K562 (cell line): Measurements from ENCODE around the gene PSD2. TPM values are rescaled to one million over a fixed set of nuclear protein-coding genes. Genes with fewer than 3 reads are reported as not detected.

Experiments
- ATF4 ChIP-seq: fragments of 450-650 bp; formaldehyde crosslinking; IDR thresholded peaks from 2 replicates; pipeline ENCODE4 v1.4.0; 2022; ENCODE audit warnings: mild to moderate bottlenecking, moderate library complexity
- CAMTA2 ChIP-seq: fragments of 250-450 bp; sonication (Bioruptor Pico); conservative IDR thresholded peaks from 2 replicates; pipeline ENCODE4 v1.5.1; 2022
- CHD2 ChIP-seq: IDR thresholded peaks from 2 replicates; pipeline ENCODE4 v1.6.1; 2011; ENCODE audit warnings: low read depth, low read length
- COPS2 ChIP-seq: fragments of 450-650 bp; conservative IDR thresholded peaks from 2 replicates; pipeline ENCODE4 v1.6.1; 2016; ENCODE audit warnings: mild to moderate bottlenecking, moderate library complexity
- CREBBP ChIP-seq: IDR thresholded peaks from one replicate; pipeline ENCODE4 v1.6.1; 2012; ENCODE audit warnings: low read depth, mild to moderate bottlenecking, control low read depth, inconsistent platforms, low read length
- HMBOX1 ChIP-seq: sonication (generic); IDR thresholded peaks from 2 replicates; pipeline ENCODE4 v1.6.1; 2016
- HMG20A ChIP-seq: fragments of 450-650 bp; formaldehyde crosslinking; conservative IDR thresholded peaks from 2 replicates; pipeline ENCODE4 v1.4.0; 2020; ENCODE audit warnings: mild to moderate bottlenecking, mixed read lengths
- HMGN3 ChIP-seq: IDR thresholded peaks from 2 replicates; pipeline ENCODE4 v1.6.1; 2011; ENCODE audit warnings: borderline replicate concordance, low read depth, mild to moderate bottlenecking, mixed read lengths, low read length; ENCODE audit not compliant: insufficient read length; ENCODE audit errors: extremely low read depth
- KDM1A ChIP-seq, 2 experiments: fragments of 450-650 bp; IDR thresholded peaks; 2 replicates each; pipeline ENCODE4 v1.6.1; 2016; ENCODE audit warnings: mild to moderate bottlenecking in 2 of 2
- MAFF ChIP-seq: IDR thresholded peaks from 2 replicates; pipeline ENCODE4 v1.6.1; 2012; ENCODE audit warnings: low read length, improper control_type of control experiment
- NR2C2 ChIP-seq, 2 experiments: fragments of 200-800 bp in 1 of 2; sonication (Bioruptor generic) in 1 of 2; sonication (generic) in 1 of 2; formaldehyde crosslinking in 1 of 2; IDR thresholded peaks; 2 replicates each; pipeline versions ENCODE4 v1.6.1 to v1.8.0; 2016 to 2022; ENCODE audit warnings: mild to moderate bottlenecking in 1 of 2, missing compliant biosample characterization in 1 of 2, missing genetic modification characterization in 1 of 2, missing genetic modification reagents in 1 of 2
- PHB ChIP-seq: fragments of 250-450 bp; sonication (Bioruptor Pico); IDR thresholded peaks from 2 replicates; pipeline ENCODE4 v1.5.0; 2021
- PHTF2 ChIP-seq: fragments of 250-450 bp; sonication (Bioruptor Pico); IDR thresholded peaks from 2 replicates; pipeline ENCODE4 v1.5.0; 2021; ENCODE audit warnings: mild to moderate bottlenecking
- RBM34 ChIP-seq: fragments of 200-400 bp; formaldehyde crosslinking; IDR thresholded peaks from 2 replicates; pipeline ENCODE4 v1.6.1; 2018; ENCODE audit warnings: low read length, borderline replicate concordance; ENCODE audit not compliant: insufficient read depth
- SMC3 ChIP-seq: conservative IDR thresholded peaks from 2 replicates; pipeline ENCODE4 v1.6.1; 2011; ENCODE audit warnings: low read depth, low read length, improper control_type of control experiment; ENCODE audit not compliant: insufficient read depth
- THAP12 ChIP-seq: fragments of 250-450 bp; sonication (Bioruptor Pico); IDR thresholded peaks from 2 replicates; pipeline ENCODE4 v1.9.0; 2021; ENCODE audit warnings: mild to moderate bottlenecking, inconsistent platforms
- ZNF217 ChIP-seq: sonication (generic); formaldehyde crosslinking; IDR thresholded peaks from 2 replicates; pipeline ENCODE4 v1.8.0; 2022; ENCODE audit warnings: mild to moderate bottlenecking, missing genetic modification reagents
- ZNF639 ChIP-seq, 2 experiments: fragments of 200-800 bp in 1 of 2; sonication (Bioruptor generic) in 1 of 2; sonication (generic) in 1 of 2; formaldehyde crosslinking in 1 of 2; IDR thresholded peaks in 1 of 2; conservative IDR thresholded peaks in 1 of 2; 2 replicates each; pipeline versions ENCODE4 v1.5.0 to v1.6.1; 2016 to 2020; ENCODE audit warnings: missing compliant biosample characterization in 1 of 2, missing genetic modification characterization in 1 of 2, missing genetic modification reagents in 1 of 2
- ZNF740 ChIP-seq, 3 experiments: fragments of 200-800 bp in 1 of 3; sonication (Bioruptor generic) in 1 of 3; sonication (generic) in 1 of 3; formaldehyde crosslinking in 1 of 3; IDR thresholded peaks; 2 replicates each; pipeline versions ENCODE4 v1.6.1 to v1.8.0; 2016 to 2022; ENCODE audit warnings: mild to moderate bottlenecking in 2 of 3, missing compliant biosample characterization in 2 of 3, missing genetic modification characterization in 2 of 3, missing genetic modification reagents in 1 of 3
- ZNF766 ChIP-seq: fragments of 200-800 bp; sonication (Bioruptor generic); conservative IDR thresholded peaks from 2 replicates; pipeline ENCODE4 v1.6.1; 2016; ENCODE audit warnings: missing genetic modification characterization, missing compliant biosample characterization
- polyA plus RNA-seq, 8 experiments: library from polyadenylated mRNA; depleted of rRNA in 4 of 8; stranded (reverse) in 5 of 8; unstranded in 3 of 8; fragments of >200 nt; fragmentation: Nextera tagmentation in 2 of 8; fragmentation: Illumina TruSeq in 1 of 8; extraction: Ambion mirVana in 2 of 8; extraction: Trizol in 1 of 8; gene quantifications; 2 replicates each; pipeline versions ENCODE4 v1.2.1 to v1.2.3, GENCODE V29; 2011 to 2014; ENCODE audit warnings: inconsistent platforms in 1 of 8, missing spikeins in 1 of 8
- total RNA-seq, 7 experiments: library from RNA; depleted of rRNA in 6 of 7; stranded (reverse); fragments of >200 nt in 6 of 7; fragmentation: Illumina TruSeq in 2 of 7; extraction: Trizol in 2 of 7; gene quantifications; 2 replicates each; pipeline versions ENCODE4 v1.2.1 to v1.2.3, GENCODE V29; 2011 to 2021; ENCODE audit warnings: low replicate concordance in 1 of 7

The PSD2 gene
- total and polyA plus RNA-seq, 9 of the 15 experiments (the other 6 are each of a cell fraction or from before 2014, with no cell fraction given): 0.01 to 0.09 (median 0.04) TPM; not detected in 4

- TF ChIP-seq THAP12 (CRISPR knock-in tag) (no peak), PHTF2 (no peak), ATF4 (CRISPR knock-in tag) (no peak), HMG20A (CRISPR knock-in tag) (no peak), CREBBP (no peak), ZNF217 (CRISPR knock-in tag) (no peak), ZNF766 (CRISPR knock-in tag) (no peak), ZNF740 (CRISPR knock-in tag; IDR thresholded peaks at IDR 0.05) (no peak), ZNF740 (tag; IDR thresholded peaks at IDR 0.05) (no peak), SMC3 (no peak), CHD2 (no peak), PHB (CRISPR knock-in tag) (no peak), CAMTA2 (no peak), MAFF (no peak), KDM1A (IDR thresholded peaks at IDR 0.05) (no peak), RBM34 (no peak), COPS2 (no peak), ZNF639 (CRISPR knock-in tag; conservative IDR thresholded peaks at IDR 0.05 in 1 of 2, IDR thresholded peaks at IDR 0.05 in 1 of 2) (no peak), HMBOX1 (no peak), NR2C2 (CRISPR knock-in tag; IDR thresholded peaks at IDR 0.05) (no peak), NR2C2 (tag; IDR thresholded peaks at IDR 0.05) (peak; percentile 40; the same call in 1 of the 2 replicates), HMGN3 (peak; percentile 29)
Measured at GRCh38 chr5:139747583-139748504, 47.8 kb upstream of the PSD2 start (continued).
